NOMO-1 treated with DMSO at 0.1 percent for 48 hours (cell line): ENCODE results near the gene CACNA1D.

Source experiments
- DNase-seq: peaks from one replicate; lab custom pipeline; 2025; ENCODE audit not compliant: unreplicated experiment; lab: John Stamatoyannopoulos, UW

The CACNA1D gene

DNA sequence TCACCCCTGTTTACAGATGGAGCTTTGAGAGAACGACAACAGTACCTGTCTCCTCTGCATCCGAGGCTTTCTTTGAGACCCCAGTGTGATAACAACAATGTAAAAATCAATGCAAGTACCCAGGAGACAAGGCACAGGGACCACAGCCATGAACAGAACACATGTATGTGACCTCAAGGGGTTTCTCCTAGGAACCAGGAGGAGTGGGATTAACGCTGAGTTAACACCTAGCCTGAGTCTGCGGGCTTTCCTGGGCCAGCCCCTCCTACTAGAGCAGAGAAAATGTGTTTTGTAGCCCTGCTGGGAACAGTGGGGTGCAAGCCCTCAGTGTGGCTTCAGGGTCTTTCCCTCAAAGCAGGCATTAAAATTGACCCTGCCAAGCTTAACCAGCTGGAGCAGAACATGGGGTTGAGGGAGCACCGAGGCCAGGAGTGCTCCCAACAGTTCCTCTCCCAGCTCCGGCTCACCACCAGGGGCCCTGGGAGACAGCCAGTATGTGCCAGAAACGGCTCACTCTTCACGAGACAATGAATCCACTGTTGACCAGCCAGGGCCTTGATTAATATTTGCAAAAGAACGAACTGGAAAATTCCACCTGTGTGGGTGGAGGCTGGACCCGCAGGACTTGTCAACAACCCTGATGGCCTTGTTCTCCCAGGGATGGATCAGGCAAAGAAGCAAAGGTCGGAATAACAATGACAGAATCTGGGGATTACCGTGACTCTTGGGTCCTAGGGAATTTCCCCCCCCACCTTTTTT is 348.2 kb downstream of the CACNA1D start:
- no peak for DNase-seq

DNA sequence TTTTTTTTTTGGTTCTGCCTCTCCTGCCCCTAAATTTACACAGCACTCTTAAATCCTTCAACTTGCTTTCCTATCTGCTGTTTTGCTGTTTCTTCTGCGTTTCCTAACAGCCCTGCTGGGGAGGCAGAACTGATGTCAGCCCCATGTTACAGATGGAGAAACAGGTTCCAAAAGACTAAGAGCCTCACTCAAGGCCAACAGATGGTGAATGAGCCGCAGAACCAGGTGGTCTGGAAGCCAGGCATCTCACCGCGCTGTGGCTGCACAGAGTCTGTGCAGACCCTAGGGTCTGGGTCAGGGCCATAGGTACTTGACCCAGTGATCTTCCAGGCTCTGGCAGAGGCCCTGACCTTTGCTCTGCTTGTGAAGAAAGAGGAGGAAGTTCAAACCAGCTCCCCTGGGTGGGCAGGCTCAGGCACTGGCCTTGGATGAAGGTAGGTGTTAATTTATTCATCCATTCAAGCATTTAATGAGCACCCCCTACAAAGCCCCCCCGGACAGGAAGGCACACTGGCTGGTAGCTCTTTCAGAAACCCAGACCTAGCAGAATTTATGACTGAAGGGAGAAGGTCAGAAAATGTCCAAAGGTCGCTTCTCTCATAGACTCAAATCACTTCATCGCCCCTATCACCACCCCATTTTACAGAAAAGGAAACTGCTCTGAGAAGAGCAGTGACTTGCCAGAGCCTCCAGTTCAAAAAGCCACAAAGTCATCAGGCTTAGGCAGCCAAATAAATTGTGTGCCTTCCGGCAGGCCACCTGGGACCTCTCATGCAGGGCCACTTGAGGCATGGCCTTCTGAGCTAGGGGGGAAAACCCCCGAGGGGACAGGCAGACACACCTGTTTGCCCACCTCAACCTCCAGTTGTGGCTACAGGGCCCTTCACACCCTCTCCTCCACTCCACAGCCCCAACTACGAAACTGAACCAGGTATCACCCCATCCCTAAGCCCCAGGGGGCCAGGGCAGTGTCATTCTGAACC is 349.1 kb downstream of the CACNA1D start:
- DNase-seq = no peak

- DNase-seq = no peak
Measured at GRCh38 chr3:53844262-53845102, 350.1 kb downstream of the CACNA1D start.

DNA sequence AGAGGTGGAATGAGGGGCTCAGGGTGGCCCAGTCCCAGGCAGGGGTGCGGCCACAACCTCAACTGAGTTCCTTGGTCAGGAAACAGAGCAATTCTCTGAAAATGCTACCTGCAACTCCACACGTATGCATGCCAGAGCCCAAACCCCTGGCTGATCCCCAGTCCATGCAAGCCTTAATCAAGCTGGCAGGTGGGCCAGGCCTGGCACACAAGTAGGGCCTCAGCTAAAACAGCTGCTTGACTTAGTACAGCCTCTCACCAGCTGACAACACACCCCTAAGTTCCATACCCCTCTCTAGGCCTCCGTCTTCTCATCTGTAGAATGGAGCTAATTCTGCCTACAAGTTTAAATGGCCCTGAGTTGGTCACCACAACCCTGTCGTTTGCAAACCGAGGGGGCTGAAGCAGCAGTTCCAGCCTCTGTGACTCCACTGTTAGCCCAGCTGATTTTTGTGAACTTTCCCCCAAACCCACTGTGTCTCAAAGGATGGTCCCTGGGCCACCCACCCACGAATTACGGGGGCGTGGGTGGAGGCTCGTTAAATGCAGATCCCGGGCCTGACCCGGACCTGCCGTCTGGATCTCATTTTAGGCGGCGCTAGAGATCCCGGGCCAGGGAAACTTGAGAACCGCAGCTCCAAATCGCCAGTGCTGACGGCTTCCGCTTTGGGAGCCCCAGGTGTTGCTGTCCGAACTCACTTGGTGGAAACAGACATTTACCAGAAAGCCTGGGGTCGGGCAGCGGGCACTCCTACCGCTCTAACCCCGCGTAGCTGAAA is 350.9 kb downstream of the CACNA1D start:
- DNase-seq = no peak

GRCh38 chr3:53845881-53846133 is 351.4 kb downstream of the CACNA1D start:
- DNase-seq = no peak

GRCh38 chr3:53846134-53846850 is 351.9 kb downstream of the CACNA1D start, which contains the start of the genes CHDH and IL17RB:
CHDH (minus strand) TSS chr3:53846419; CDS start chr3:53824008, 22,411 bp downstream.
IL17RB (plus strand) TSS chr3:53846568; CDS start chr3:53846589, 21 bp downstream.
- no peak for DNase-seq

- DNase-seq = no peak
Measured at GRCh38 chr3:53846851-53847155, 352.4 kb downstream of the CACNA1D start.

GRCh38 chr3:53849916-53850315 is 355.5 kb downstream of the CACNA1D start:
- DNase-seq = no peak

GRCh38 chr3:53850895-53851294 is 356.5 kb downstream of the CACNA1D start:
- no peak for DNase-seq

- DNase-seq = no peak
Measured at GRCh38 chr3:53856964-53857363, 362.6 kb downstream of the CACNA1D start.

DNA sequence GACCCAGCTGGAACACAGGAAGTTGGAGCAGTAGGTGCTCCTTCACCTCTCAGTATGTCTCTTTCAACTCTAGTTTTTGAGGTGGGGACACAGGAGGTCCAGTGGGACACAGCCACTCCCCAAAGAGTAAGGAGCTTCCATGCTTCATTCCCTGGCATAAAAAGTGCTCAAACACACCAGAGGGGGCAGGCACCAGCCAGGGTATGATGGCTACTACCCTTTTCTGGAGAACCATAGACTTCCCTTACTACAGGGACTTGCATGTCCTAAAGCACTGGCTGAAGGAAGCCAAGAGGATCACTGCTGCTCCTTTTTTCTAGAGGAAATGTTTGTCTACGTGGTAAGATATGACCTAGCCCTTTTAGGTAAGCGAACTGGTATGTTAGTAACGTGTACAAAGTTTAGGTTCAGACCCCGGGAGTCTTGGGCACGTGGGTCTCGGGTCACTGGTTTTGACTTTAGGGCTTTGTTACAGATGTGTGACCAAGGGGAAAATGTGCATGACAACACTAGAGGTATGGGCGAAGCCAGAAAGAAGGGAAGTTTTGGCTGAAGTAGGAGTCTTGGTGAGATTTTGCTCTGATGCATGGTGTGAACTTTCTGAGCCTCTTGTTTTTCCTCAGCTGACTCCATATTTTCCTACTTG is 363.8 kb downstream of the CACNA1D start:
- no peak for DNase-seq

GRCh38 chr3:53859178-53859577 is 364.8 kb downstream of the CACNA1D start:
- no peak for DNase-seq

DNA sequence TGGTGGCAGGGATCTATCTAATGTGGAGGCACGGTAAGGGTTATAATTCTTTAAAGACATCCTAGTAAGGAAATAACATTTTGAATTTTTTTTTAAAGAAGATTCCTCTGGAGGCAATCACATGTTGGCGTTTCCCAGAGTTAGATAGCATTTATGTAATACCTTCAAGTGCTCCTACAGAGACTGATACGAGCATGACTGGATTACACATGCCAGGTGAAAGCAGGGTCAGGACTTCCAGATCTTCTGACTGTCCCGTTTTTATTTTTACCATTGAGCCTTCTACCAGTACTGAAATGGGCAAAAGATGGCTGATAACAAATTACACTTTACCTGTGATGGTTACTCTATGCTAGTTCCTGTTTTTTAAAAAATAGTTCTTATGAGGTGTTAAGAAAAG is 365.8 kb downstream of the CACNA1D start:
- DNase-seq = no peak

- DNase-seq = no peak
Measured at GRCh38 chr3:53862241-53862640, 367.8 kb downstream of the CACNA1D start.

DNA sequence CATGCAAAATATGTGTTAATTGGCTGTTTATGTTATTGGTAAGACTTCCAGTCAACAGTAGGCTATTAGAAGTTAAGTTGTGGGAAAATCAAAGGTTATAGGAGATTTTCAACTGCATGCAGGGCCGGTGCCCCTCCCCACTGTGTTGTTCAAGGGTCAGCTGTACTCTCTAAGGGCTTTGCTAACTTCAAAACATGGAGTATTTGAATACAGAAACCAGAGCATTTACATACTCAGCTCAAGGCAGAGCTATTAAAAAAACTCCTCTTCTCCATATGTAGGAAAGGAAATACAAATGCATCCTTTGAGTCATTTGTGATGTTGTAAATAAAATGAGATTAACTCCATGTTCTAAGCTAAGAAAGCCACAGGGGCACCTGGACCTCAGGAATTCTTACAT is 368.7 kb downstream of the CACNA1D start:
- DNase-seq = no peak
